GM12878 (cell line): Measurements from ENCODE around the gene TRABD. TPM values are rescaled to one million over a fixed set of nuclear protein-coding genes. Genes with fewer than 3 reads are reported as not detected.
A peak's percentile ranks its signal among the peaks of the same experiment; 100 is the strongest.

Experiments used
- ATAC-seq: fragments of 200-7000 bp; cut with Tn5 transposase; 3 replicates; pipeline ENCODE4 v1.9.1; 2020; ENCODE audit warnings: mild to moderate bottlenecking, moderate library complexity
- BruUV-seq: library from RNA; stranded (reverse); fragments of 400-500 nt; replicated peaks from 2 replicates; lab custom pipeline; 2021; lab: Mats Ljungman, UMichigan
- CTCF ChIA-PET: fragments of 300-600 bp; sonication (Branson Sonifier 250); formaldehyde crosslinking; extraction: SDS; loops from one replicate; lab custom pipeline; 2021; ENCODE audit warnings: inconsistent platforms; lab: Yijun Ruan, JAX
- POLR2A ChIA-PET: fragments of 350-600 bp; formaldehyde crosslinking; extraction: SDS; loops from one replicate; lab custom pipeline; 2021; ENCODE audit warnings: inconsistent platforms; lab: Charles Lee
- RAD21 ChIA-PET: fragments of 300-600 bp; sonication (Branson Sonifier 250); formaldehyde crosslinking; loops from one replicate; lab custom pipeline; 2023; ENCODE audit warnings: antibody characterized with exemption; ENCODE audit not compliant: unreplicated experiment; lab: Charles Lee
- SMC1A ChIA-PET: fragments of 300-600 bp; sonication (Branson Sonifier 250); formaldehyde crosslinking; loops from one replicate; lab custom pipeline; 2023; ENCODE audit not compliant: unreplicated experiment, uncharacterized antibody; lab: Charles Lee
- DNase-seq: peaks from one replicate; pipeline ENCODE4 v3.0.0-alpha.2; 2011; ENCODE audit warnings: low read depth, low spot score
- FAIRE-seq: peaks from 3 replicates; lab custom pipeline; 2011; peaks lifted over from hg19 to GRCh38; lab: Jason Lieb, UNC
- H2AFZ ChIP-seq: 2 replicates; pipeline ENCODE4 v1.6.0; 2011; ENCODE audit warnings: low read depth, low read length, control low read depth; ENCODE audit not compliant: control insufficient read depth
- H3K27ac ChIP-seq: 2 replicates; pipeline ENCODE4 v1.5.1; 2011; ENCODE audit warnings: control low read depth; ENCODE audit not compliant: control insufficient read depth, insufficient read depth
- H3K27me3 ChIP-seq, 2 experiments: replicated peaks in 1 of 2; 2 replicates each; pipeline versions ENCODE4 v1.6.0 to v1.6.1; 2011; ENCODE audit warnings: low read length in 1 of 2; ENCODE audit not compliant: control insufficient read depth in 2 of 2, insufficient read depth in 2 of 2
- H3K36me3 ChIP-seq, 2 experiments: 2 replicates each; pipeline ENCODE4 v1.5.1; 2011; ENCODE audit warnings: low read length in 1 of 2; ENCODE audit not compliant: control insufficient read depth in 2 of 2, insufficient read depth in 2 of 2
- H3K4me1 ChIP-seq: 2 replicates; pipeline ENCODE4 v1.6.1; 2011; ENCODE audit warnings: mild to moderate bottlenecking, low read length, moderate library complexity, mixed read lengths; ENCODE audit not compliant: control insufficient read depth, insufficient read depth
- H3K4me2 ChIP-seq: 2 replicates; pipeline ENCODE4 v1.6.0; 2011; ENCODE audit warnings: control low read depth; ENCODE audit not compliant: control insufficient read depth, insufficient read depth
- H3K4me3 ChIP-seq: fragments of 200-600 bp; sonication (generic); 2 replicates; pipeline ENCODE4 v1.5.1; 2016
- H3K79me2 ChIP-seq: 2 replicates; pipeline ENCODE4 v1.6.0; 2011; ENCODE audit warnings: low read length; ENCODE audit not compliant: control insufficient read depth, insufficient read depth
- H3K9ac ChIP-seq: 2 replicates; pipeline ENCODE4 v1.8.0; 2011; ENCODE audit warnings: low read length, control low read depth, mixed read lengths; ENCODE audit not compliant: control insufficient read depth, insufficient read depth
- H3K9me3 ChIP-seq: replicated peaks from 3 replicates; pipeline ENCODE4 v1.5.1; 2011; ENCODE audit warnings: mild to moderate bottlenecking, low read length; ENCODE audit not compliant: control insufficient read depth, insufficient read depth
- H4K20me1 ChIP-seq: 2 replicates; pipeline ENCODE4 v1.6.0; 2011; ENCODE audit not compliant: control insufficient read depth, insufficient read depth
- BHLHE40 ChIP-seq, 2 experiments: fragments of 450-650 bp in 1 of 2; IDR thresholded peaks; 2 replicates each; pipeline ENCODE4 v1.6.1; 2011 to 2017; ENCODE audit warnings: low read depth in 2 of 2, borderline replicate concordance in 1 of 2, improper control_type of control experiment in 1 of 2, low read length in 1 of 2, mild to moderate bottlenecking in 1 of 2
- KAT2A ChIP-seq: conservative IDR thresholded peaks from 2 replicates; pipeline ENCODE4 v1.6.1; 2011; ENCODE audit warnings: low read depth, low read length; ENCODE audit not compliant: control insufficient read depth
- WGBS: methylation state at CpG from one replicate; pipeline ENCODE4 v1.1.6; 2016; ENCODE audit warnings: low lambda C conversion rate; ENCODE audit not compliant: insufficient replicate concordance, insufficient coverage; ENCODE audit errors: missing lambda C conversion rate; 5-methylcytosine and 5-hydroxymethylcytosine counted together
- in situ Hi-C: fragments of 300-500 bp; cut with MboI; formaldehyde crosslinking; loops from 9 replicates; pipeline ENCODE4 v1.14.3; 2018; ENCODE audit warnings: mixed read lengths
- intact Hi-C: fragments of 100-400 bp; cut with micrococcal nuclease; formaldehyde crosslinking; loops from one replicate; pipeline ENCODE4 v1.14.2; 2022; ENCODE audit not compliant: unreplicated experiment
- polyA plus RNA-seq, 11 experiments: library from polyadenylated mRNA; depleted of rRNA in 4 of 11; unstranded in 6 of 11; stranded (reverse) in 5 of 11; fragments of >200 nt; fragmentation: Nextera tagmentation in 4 of 11; fragmentation: Illumina TruSeq in 1 of 11; extraction: Ambion mirVana in 4 of 11; extraction: Trizol in 1 of 11; gene quantifications; 1 replicate in 1 of 11; 2 replicates in 10 of 11; pipeline versions ENCODE4 v1.2.1 to v1.2.3, GENCODE V29; 2011 to 2016; ENCODE audit warnings: inconsistent platforms in 2 of 11, missing spikeins in 2 of 11, low read depth in 1 of 11
- total RNA-seq, 4 experiments: library from RNA; depleted of rRNA in 3 of 4; stranded (reverse); fragments of >200 nt in 3 of 4; fragmentation: Illumina TruSeq in 1 of 4; extraction: Trizol in 1 of 4; gene quantifications; 2 replicates each; pipeline versions ENCODE4 v1.2.1 to v1.2.3, GENCODE V29; 2013 to 2021
- TF ChIP-seq, protein P1 (sequence below): IDR thresholded peaks from 2 replicates; pipeline ENCODE4 v1.6.1; 2011; ENCODE audit warnings: borderline replicate concordance, low read depth, mild to moderate bottlenecking, moderate library complexity, low read length; ENCODE audit not compliant: insufficient read depth, poor library complexity, severe bottlenecking
- TF ChIP-seq, protein P2 (sequence below): fragments of 450-650 bp; IDR thresholded peaks from 2 replicates; pipeline ENCODE4 v1.6.1; 2017; ENCODE audit warnings: mild to moderate bottlenecking

Gene TRABD
- total and polyA plus RNA-seq, 10 of the 15 experiments (the other 5 are each of a cell fraction or from before 2014, with no cell fraction given), result 0.43 to 116 (median 58.1) TPM

DNA sequence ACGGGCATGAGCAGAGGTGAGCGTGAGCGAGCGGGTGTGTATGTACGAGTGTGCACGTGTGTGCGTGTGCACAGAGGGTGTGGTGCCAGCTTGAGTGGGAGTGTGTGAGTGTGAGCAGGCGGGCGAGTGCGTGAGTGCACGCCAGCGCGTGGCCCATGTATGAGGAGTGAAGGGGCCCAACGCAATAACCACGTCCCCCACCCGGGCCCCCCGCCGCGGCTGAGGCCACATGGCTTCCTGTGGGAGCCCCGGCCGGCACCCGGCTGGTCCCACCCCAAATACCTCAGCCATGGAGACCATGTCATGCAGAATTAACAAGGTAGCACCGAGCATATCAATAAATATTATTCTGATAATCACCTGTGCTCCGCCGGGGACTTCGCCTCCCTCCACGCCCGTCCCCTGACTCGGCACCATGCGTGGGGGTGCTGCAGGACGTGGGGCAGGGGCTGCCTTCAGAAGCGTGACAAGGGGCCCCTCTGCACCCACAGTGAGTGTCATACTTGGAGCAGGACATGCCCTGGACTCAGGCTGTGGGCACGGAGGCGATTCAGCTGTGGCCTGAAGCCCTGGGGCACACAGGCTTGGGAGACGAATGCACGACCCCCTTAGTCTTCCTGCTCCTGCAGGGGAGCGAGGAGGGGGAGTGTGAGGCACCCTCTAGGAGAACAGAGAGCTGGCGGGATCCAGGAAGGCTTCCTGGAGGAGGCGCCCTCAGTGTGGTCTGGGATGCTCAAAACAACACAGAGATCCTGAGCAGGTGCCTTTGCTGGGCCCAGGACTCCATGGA, 5.6 kb upstream of the TRABD start:
- FAIRE-seq (no peak), ATAC-seq (no peak), DNase-seq (no peak)
- Histone ChIP-seq H3K27ac (no peak overlapping the region), H3K4me2 (no peak overlapping the region), H3K9ac (no peak overlapping the region), H3K27me3 (no peaks in the 10 kb centered on the region), H3K9me3 (no peaks in the 10 kb centered on the region), H3K36me3 (no peaks in the 10 kb centered on the region), H3K4me1 (peaks cover 4% of the 10 kb centered on the region), H3K79me2 (no peaks in the 10 kb centered on the region), H3K4me3 (no peak overlapping the region), H2AFZ (no peak overlapping the region), H4K20me1 (no peaks in the 10 kb centered on the region)
- ChIA-PET SMC1A (no interaction called here), CTCF (no interaction called here), RAD21 (no interaction called here), POLR2A (no interaction called here)
- TF ChIP-seq, protein P1, sequence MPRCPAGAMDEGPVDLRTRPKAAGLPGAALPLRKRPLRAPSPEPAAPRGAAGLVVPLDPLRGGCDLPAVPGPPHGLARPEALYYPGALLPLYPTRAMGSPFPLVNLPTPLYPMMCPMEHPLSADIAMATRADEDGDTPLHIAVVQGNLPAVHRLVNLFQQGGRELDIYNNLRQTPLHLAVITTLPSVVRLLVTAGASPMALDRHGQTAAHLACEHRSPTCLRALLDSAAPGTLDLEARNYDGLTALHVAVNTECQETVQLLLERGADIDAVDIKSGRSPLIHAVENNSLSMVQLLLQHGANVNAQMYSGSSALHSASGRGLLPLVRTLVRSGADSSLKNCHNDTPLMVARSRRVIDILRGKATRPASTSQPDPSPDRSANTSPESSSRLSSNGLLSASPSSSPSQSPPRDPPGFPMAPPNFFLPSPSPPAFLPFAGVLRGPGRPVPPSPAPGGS, result peak; percentile 55
- no peak for TF ChIP-seq KAT2A
- TF ChIP-seq, protein P2, sequence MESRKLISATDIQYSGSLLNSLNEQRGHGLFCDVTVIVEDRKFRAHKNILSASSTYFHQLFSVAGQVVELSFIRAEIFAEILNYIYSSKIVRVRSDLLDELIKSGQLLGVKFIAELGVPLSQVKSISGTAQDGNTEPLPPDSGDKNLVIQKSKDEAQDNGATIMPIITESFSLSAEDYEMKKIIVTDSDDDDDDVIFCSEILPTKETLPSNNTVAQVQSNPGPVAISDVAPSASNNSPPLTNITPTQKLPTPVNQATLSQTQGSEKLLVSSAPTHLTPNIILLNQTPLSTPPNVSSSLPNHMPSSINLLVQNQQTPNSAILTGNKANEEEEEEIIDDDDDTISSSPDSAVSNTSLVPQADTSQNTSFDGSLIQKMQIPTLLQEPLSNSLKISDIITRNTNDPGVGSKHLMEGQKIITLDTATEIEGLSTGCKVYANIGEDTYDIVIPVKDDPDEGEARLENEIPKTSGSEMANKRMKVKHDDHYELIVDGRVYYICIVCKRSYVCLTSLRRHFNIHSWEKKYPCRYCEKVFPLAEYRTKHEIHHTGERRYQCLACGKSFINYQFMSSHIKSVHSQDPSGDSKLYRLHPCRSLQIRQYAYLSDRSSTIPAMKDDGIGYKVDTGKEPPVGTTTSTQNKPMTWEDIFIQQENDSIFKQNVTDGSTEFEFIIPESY, result no peak
- TF ChIP-seq BHLHE40 (IDR thresholded peaks at IDR 0.05; ENCODE audit: borderline replicate concordance in 1 of 2, low read depth in 2 of 2, low read length in 1 of 2), result peak in 1 of 2 experiments; percentile 29; a peak in 1 of 4 replicates
- BruUV-seq, result no TSS peak
- intact Hi-C loops (no loop called here), in situ Hi-C loops (no loop called here)
- WGBS, result 20% methylated on average over 39 of the region's 39 CpGs
